Measurements from ENCODE around the gene MAMDC4. TPM values are rescaled to one million over a fixed set of nuclear protein-coding genes. Genes with fewer than 3 reads are reported as not detected.
A peak's percentile ranks its signal among the peaks of the same experiment; 100 is the strongest.

MAMDC4 gene
- total RNA-seq, 1 donor from 2014 or later: 3.7 TPM

DNA sequence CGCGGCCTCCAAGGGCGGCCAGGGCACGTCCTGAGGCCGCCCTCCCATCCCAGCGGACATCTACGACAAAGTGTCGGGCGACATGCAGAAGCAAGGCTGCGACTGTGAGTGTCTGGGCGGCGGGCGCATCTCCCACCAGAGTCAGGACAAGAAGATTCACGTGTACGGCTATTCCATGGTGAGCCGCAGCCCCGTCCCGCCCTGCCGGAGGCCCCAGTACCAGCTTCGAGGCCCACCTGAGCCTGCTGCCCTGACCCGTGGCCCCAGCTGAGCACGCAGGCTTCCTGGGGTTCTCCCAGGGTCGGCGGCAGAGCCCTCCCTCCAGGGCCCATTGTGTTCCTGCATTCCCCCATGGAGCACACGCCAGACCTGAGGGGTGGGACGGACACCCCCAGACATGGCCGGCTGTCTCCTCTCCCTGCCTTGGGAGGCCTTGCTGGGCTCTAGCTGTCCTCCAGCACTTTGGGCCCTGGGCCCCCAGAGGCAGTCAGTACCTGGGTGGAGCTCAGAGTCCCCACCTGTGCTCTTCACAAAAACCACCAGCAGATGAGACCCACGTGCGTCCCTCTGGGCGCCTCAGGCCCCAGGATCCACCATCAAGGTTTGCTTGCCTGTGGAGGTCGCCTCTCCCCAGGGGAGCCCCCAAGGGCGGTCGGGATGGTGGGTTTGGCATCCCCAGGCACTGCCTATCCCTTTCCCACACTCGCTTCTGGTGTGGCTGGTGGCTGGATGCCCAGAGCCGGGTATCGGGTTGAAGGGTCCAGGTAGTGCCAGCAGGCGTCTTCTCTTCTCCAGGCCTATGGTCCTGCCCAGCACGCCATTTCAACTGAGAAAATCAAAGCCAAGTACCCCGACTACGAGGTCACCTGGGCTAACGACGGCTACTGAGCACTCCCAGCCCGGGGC, 1.9 kb upstream of the MAMDC4 start:
- TF ChIP-seq, protein P1, sequence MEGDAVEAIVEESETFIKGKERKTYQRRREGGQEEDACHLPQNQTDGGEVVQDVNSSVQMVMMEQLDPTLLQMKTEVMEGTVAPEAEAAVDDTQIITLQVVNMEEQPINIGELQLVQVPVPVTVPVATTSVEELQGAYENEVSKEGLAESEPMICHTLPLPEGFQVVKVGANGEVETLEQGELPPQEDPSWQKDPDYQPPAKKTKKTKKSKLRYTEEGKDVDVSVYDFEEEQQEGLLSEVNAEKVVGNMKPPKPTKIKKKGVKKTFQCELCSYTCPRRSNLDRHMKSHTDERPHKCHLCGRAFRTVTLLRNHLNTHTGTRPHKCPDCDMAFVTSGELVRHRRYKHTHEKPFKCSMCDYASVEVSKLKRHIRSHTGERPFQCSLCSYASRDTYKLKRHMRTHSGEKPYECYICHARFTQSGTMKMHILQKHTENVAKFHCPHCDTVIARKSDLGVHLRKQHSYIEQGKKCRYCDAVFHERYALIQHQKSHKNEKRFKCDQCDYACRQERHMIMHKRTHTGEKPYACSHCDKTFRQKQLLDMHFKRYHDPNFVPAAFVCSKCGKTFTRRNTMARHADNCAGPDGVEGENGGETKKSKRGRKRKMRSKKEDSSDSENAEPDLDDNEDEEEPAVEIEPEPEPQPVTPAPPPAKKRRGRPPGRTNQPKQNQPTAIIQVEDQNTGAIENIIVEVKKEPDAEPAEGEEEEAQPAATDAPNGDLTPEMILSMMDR (IDR thresholded peaks at IDR 0.05; ENCODE audit: insufficient read depth, low read length, poor library complexity, severe bottlenecking): no peak
- no peak for DNase-seq (ENCODE audit: low read depth)
- Histone ChIP-seq H3K27me3 (ENCODE audit: control insufficient read depth, insufficient read depth, low read length) (peaks cover 23% of the 10 kb centered on the region), H3K36me3 (ENCODE audit: control insufficient read depth, insufficient read depth, low read length) (peaks cover 2% of the 10 kb centered on the region), H3K4me3 (ENCODE audit: low read depth, low read length) (peak overlapping the region; percentile 55)

GRCh38 chr9:136850866-136851775, 1.0 kb upstream of the MAMDC4 start:
- H3K4me3 ChIP-seq (ENCODE audit: low read depth, low read length): no peak overlapping the region
- H3K36me3 ChIP-seq (ENCODE audit: control insufficient read depth, insufficient read depth, low read length): peaks cover 2% of the 10 kb centered on the region
- TF ChIP-seq, protein P1 (IDR thresholded peaks at IDR 0.05; ENCODE audit: insufficient read depth, low read length, poor library complexity, severe bottlenecking): no peak
- H3K27me3 ChIP-seq (ENCODE audit: control insufficient read depth, insufficient read depth, low read length): peaks cover 15% of the 10 kb centered on the region
- no peak for DNase-seq (ENCODE audit: low read depth)

- Histone ChIP-seq H3K4me3 (ENCODE audit: low read depth, low read length) (no peak overlapping the region), H3K27me3 (ENCODE audit: control insufficient read depth, insufficient read depth, low read length) (peaks cover under 1% of the 10 kb centered on the region), H3K36me3 (ENCODE audit: control insufficient read depth, insufficient read depth, low read length) (peaks cover 2% of the 10 kb centered on the region)
- TF ChIP-seq, protein P1 (IDR thresholded peaks at IDR 0.05; ENCODE audit: insufficient read depth, low read length, poor library complexity, severe bottlenecking): no peak
- no peak for DNase-seq (ENCODE audit: low read depth)
Measured at GRCh38 chr9:136852664-136853595, 784 bp downstream of the MAMDC4 start.

- Histone ChIP-seq H3K27me3 (ENCODE audit: control insufficient read depth, insufficient read depth, low read length) (no peaks in the 10 kb centered on the region), H3K4me3 (ENCODE audit: low read depth, low read length) (no peak overlapping the region), H3K36me3 (ENCODE audit: control insufficient read depth, insufficient read depth, low read length) (peaks cover 2% of the 10 kb centered on the region)
- TF ChIP-seq, protein P1 (IDR thresholded peaks at IDR 0.05; ENCODE audit: insufficient read depth, low read length, poor library complexity, severe bottlenecking): no peak
- DNase-seq (ENCODE audit: low read depth): no peak
Measured at GRCh38 chr9:136853596-136854112, 1.5 kb downstream of the MAMDC4 start.

Data from kidney epithelial cell (primary cell).